ENCODE measurements around the gene IQGAP3. TPM values are rescaled to one million over a fixed set of nuclear protein-coding genes. Genes with fewer than 3 reads are reported as not detected.

IQGAP3 gene
- total RNA-seq, 2 donors from 2014 or later, result 1.0 TPM; not detected in 1

- H3K27ac ChIP-seq, result peak overlapping the region; percentile 100
- H3K27me3 ChIP-seq, result no peaks in the 10 kb centered on the region
- H3K4me1 ChIP-seq, result peaks cover 0 to 52% of the 10 kb centered on the region in 2 donors
- TF ChIP-seq CTCF (IDR thresholded peaks at IDR 0.05), result no peak
- H3K9me3 ChIP-seq, result no peaks in the 10 kb centered on the region
- no peaks in the 10 kb centered on the region for H3K36me3 ChIP-seq
- DNase-seq (ENCODE audit: low spot score), result peak; percentile 93
- H3K4me3 ChIP-seq, result peak overlapping the region; percentile 30 to 39
These were observed 69.3 kb downstream of the IQGAP3 start for GRCh38 chr1:156502894-156503697.

GRCh38 chr1:156502391-156502893, 69.9 kb downstream of the IQGAP3 start:
- no peak for DNase-seq (ENCODE audit: low spot score)
- H3K27ac ChIP-seq, result peak overlapping the region; percentile 100
- peak in 1 of 2 donors; percentile 33 for TF ChIP-seq CTCF (IDR thresholded peaks at IDR 0.05)
- no peaks in the 10 kb centered on the region for H3K36me3 ChIP-seq
- H3K9me3 ChIP-seq, result no peaks in the 10 kb centered on the region
- no peaks in the 10 kb centered on the region for H3K27me3 ChIP-seq
- H3K4me3 ChIP-seq, result peak overlapping the region in 1 of 2 donors; percentile 6
- H3K4me1 ChIP-seq, result peaks cover 0 to 55% of the 10 kb centered on the region in 2 donors

- Histone ChIP-seq H3K36me3 (no peaks in the 10 kb centered on the region), H3K27ac (peak overlapping the region; percentile 100), H3K27me3 (no peaks in the 10 kb centered on the region), H3K9me3 (no peaks in the 10 kb centered on the region), H3K4me3 (peak overlapping the region; percentile 74 to 99), H3K4me1 (peaks cover 0 to 68% of the 10 kb centered on the region in 2 donors)
- peak; percentile 95 for DNase-seq (ENCODE audit: low spot score)
- TF ChIP-seq CTCF (IDR thresholded peaks at IDR 0.05), result peak; percentile 39 to 74
These were observed 71.4 kb downstream of the IQGAP3 start for GRCh38 chr1:156500793-156501506.

DNA sequence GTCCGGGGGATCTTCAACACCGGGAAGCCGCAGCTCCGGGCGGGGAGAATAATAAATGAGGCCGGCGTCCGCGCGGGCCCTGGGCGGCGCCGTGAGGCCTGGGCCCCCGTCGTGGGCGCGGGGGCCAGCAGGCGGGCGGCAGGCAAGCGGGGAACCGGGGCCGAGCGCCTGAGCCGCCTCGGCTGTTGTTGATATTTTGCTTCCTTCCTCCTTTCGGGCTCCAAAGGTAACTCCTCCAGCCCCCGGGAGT, 71.9 kb downstream of the IQGAP3 start, which contains the start of gene MEF2D:
MEF2D (minus strand) TSS at position 233 of the 250 bp plus-strand sequence. CDS start 17,483 bp downstream, outside the sequence.
- peak within 1 kb of the TSS; percentile 100 for H3K27ac ChIP-seq
- H3K4me1 ChIP-seq, result peaks cover 0 to 66% of the 10 kb centered on the region in 2 donors
- TF ChIP-seq CTCF (IDR thresholded peaks at IDR 0.05), result no peak

DNA sequence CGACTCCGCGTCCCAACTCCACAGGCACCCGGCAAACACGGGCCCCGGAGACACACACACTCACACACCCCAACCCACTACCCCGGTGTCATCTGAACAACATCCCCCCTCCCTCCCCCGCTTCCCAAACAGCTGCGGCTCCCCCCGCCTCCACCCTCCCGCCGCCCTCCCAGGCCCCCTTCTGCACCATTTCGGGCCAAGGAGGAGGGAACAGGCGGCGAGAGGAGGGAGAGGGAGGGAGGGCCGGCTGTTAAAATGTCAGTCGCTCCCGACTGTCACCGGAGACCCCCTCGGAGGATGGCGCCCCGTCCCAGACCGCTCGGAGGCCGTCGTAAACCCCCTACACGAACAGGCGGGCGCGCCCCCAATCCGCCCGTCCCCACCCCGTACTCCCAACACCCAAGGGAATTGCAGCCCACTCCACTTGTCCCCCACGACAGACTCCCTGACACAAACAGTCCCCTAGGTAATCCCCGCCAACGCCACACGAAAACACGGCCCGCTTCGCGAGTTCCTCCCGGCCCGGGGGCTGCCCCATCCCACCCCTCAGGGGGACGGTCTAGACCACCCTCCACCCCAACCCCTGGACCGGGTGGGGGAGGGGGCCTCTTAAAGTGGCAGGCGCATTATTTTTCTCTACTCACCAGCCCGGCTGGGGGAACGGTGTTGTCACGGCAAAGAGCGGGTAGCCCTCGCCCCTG, 72.4 kb downstream of the IQGAP3 start:
- no peaks in the 10 kb centered on the region for H3K36me3 ChIP-seq
- DNase-seq (ENCODE audit: low spot score), result no peak
- no peak for TF ChIP-seq CTCF (IDR thresholded peaks at IDR 0.05)
- H3K4me3 ChIP-seq, result peak overlapping the region; percentile 74 to 99
- H3K27me3 ChIP-seq, result no peaks in the 10 kb centered on the region
- H3K9me3 ChIP-seq, result no peaks in the 10 kb centered on the region
- peak overlapping the region; percentile 100 for H3K27ac ChIP-seq
- peaks cover 0 to 70% of the 10 kb centered on the region in 2 donors for H3K4me1 ChIP-seq

More for the DNA sequence above, 71.9 kb downstream of the IQGAP3 start, which contains the start of gene MEF2D:
- peak within 1 kb of the TSS; percentile 74 to 99 for H3K4me3 ChIP-seq
- no peak for DNase-seq (ENCODE audit: low spot score)
- no peaks in the 10 kb centered on the region for H3K36me3 ChIP-seq
- no peaks in the 10 kb centered on the region for H3K27me3 ChIP-seq
- no peaks in the 10 kb centered on the region for H3K9me3 ChIP-seq
